Measurements from ENCODE around the gene SIRT4. TPM values are rescaled to one million over a fixed set of nuclear protein-coding genes. Genes with fewer than 3 reads are reported as not detected.
A peak's percentile ranks its signal among the peaks of the same experiment; 100 is the strongest.

SIRT4 gene
- total RNA-seq, 1 experiment from 2014 or later: 1.5 TPM

GRCh38 chr12:120264086-120264903 is 37.8 kb upstream of the SIRT4 start:
- Histone ChIP-seq H3K27me3 (ENCODE audit: control insufficient read depth, insufficient read depth, low read length) (no peaks in the 10 kb centered on the region), H3K4me3 (ENCODE audit: low read depth in 2 of 2, low read length in 2 of 2) (peak overlapping the region; percentile 87 to 92), H3K36me3 (ENCODE audit: control insufficient read depth, insufficient read depth, low read length) (peaks cover 13% of the 10 kb centered on the region), H3K27ac (ENCODE audit: low read length) (peak overlapping the region; percentile 100), H3K9me3 (ENCODE audit: control insufficient read depth, insufficient read depth, low read depth, low read length) (no peaks in the 10 kb centered on the region), H3K4me1 (ENCODE audit: control insufficient read depth, insufficient read depth, low read length) (peaks cover 46% of the 10 kb centered on the region)
- TF ChIP-seq CTCF (IDR thresholded peaks at IDR 0.05) (no peak), REST (IDR thresholded peaks at IDR 0.05; ENCODE audit: insufficient read depth in 1 of 2, low read depth in 2 of 2, low read length in 1 of 2) (no peak), SIN3A (IDR thresholded peaks at IDR 0.05; ENCODE audit: borderline replicate concordance, insufficient read depth, low read depth, low read length) (no peak), POLR2AphosphoS5 (IDR thresholded peaks at IDR 0.05; ENCODE audit: low read depth, low read length) (peak; percentile 40; the same call in 1 of the 2 replicates), TCF7L2 (IDR thresholded peaks at IDR 0.05; ENCODE audit: low read depth, low read length) (no peak)
- BruUV-seq (replicated peaks): no TSS peak
- DNase-seq (ENCODE audit: low read depth, low spot score): no peak
- intact Hi-C loops (cut with micrococcal nuclease; ENCODE audit: unreplicated experiment) (loop anchor here (2.0 kb wide), 1 partner anchor 35 kb away; no protein-coding TSS in a partner anchor), in situ Hi-C loops (cut with HindIII; ENCODE audit: low pct_unique_long_range_greater_than_20kb, low sequenced_read_pairs) (no loop called here)
- ATAC-seq: peak; percentile 7; the same call in 1 of the 2 replicates
- CTCF ChIA-PET: interaction anchor here (0.8 to 3.9 kb wide), 2 partner anchors 10 to 36 kb away, joined by 3 to 22 read pairs; no protein-coding TSS in a partner anchor
- POLR2A ChIA-PET: interaction anchor here (0.6 to 2.3 kb wide), 4 partner anchors 8 to 36 kb away, joined by 3 to 8 read pairs (median 4); partner anchors contain the start of gene RNU4-2

- Histone ChIP-seq H3K27ac (ENCODE audit: low read length) (peak overlapping the region; percentile 100), H3K36me3 (ENCODE audit: control insufficient read depth, insufficient read depth, low read length) (peaks cover 13% of the 10 kb centered on the region), H3K4me3 (ENCODE audit: low read depth in 2 of 2, low read length in 2 of 2) (peak overlapping the region; percentile 87 to 92), H3K9me3 (ENCODE audit: control insufficient read depth, insufficient read depth, low read depth, low read length) (no peaks in the 10 kb centered on the region), H3K27me3 (ENCODE audit: control insufficient read depth, insufficient read depth, low read length) (no peaks in the 10 kb centered on the region), H3K4me1 (ENCODE audit: control insufficient read depth, insufficient read depth, low read length) (peaks cover 40% of the 10 kb centered on the region)
- CTCF ChIA-PET: interaction anchor here (0.5 to 2.2 kb wide), 7 partner anchors 18 to 40 kb away, joined by 3 to 26 read pairs (median 3); no protein-coding TSS in a partner anchor
- intact Hi-C loops (cut with micrococcal nuclease; ENCODE audit: unreplicated experiment): loop anchor here (2.0 kb wide), 1 partner anchor 36 kb away; no protein-coding TSS in a partner anchor
- POLR2A ChIA-PET: interaction anchor here (0.6 to 2.8 kb wide), 7 partner anchors 8 to 64 kb away, joined by 3 to 15 read pairs (median 4); partner anchors contain the start of gene RPLP0
- DNase-seq (ENCODE audit: low read depth, low spot score): no peak
- in situ Hi-C loops (cut with HindIII; ENCODE audit: low pct_unique_long_range_greater_than_20kb, low sequenced_read_pairs): no loop called here
- BruUV-seq (replicated peaks): no TSS peak
- TF ChIP-seq TCF7L2 (IDR thresholded peaks at IDR 0.05; ENCODE audit: low read depth, low read length): no peak
- TF ChIP-seq POLR2AphosphoS5 (IDR thresholded peaks at IDR 0.05; ENCODE audit: low read depth, low read length): no peak
- no peak; the same call in 1 of the 2 replicates for ATAC-seq
Measured at GRCh38 chr12:120264904-120265472, 37.1 kb upstream of the SIRT4 start.
